Measurements from ENCODE around the gene TTLL12. TPM values are rescaled to one million over a fixed set of nuclear protein-coding genes. Genes with fewer than 3 reads are reported as not detected.

The TTLL12 gene
- total RNA-seq, 1 experiment from 2014 or later, result 61.7 TPM

DNA sequence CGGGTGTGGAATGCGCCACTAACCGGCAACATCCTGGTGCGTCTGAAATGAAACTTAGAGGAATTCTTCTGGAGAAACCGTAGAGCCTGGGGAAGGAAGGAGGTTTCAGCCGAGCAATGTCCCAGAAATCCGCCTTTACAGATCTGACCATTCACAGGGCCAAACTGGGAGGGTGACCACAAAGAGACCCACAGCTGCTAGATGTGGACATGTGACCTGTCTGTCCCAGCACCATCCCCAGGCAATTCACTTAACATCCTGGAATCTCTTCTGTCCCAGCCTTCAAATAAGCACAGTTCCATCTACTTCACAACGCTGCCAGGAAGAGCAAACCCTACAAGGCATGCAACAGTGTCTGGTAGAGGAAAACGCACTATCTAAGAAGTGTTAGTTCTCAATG is 53.5 kb downstream of the TTLL12 start:
- Histone ChIP-seq H3K27me3 (no peaks in the 10 kb centered on the region), H3K9me3 (no peaks in the 10 kb centered on the region), H3K4me3 (no peak overlapping the region), H3K36me3 (peaks cover 34% of the 10 kb centered on the region)
- DNase-seq, result no peak

DNA sequence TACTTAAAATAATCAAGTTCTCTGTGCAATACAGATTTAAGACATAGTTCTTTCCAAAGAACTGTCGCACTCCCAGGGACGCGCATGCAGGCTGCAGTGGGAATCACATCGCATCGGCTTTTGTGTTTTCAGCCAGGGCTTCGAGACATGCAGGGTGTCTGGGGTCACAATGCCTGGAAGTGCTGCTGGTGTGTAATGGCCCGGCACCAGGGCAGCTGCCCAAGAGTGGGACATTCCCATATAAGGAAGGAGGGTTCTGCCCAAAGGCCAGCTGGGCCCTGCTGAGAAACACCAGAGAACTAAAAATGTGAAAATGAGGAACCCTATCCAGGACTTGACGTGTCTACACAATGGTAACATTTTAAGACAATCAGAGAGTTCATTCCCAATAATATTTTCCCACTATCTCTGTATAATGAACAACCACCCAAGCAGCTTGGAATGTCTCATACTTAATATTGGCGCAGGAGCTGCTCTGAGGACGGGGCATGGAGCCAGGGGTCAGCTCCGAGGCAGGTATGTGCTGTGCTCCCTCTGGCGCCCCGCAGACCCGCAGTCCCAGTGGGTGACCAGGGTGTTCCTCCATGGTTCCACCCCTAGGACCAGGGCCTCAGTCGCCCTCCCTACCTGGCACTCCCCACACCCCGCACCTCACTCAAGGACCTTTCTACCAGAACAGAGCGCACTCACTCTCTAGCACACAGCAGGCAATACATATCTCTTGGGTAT is 55.0 kb downstream of the TTLL12 start:
- Histone ChIP-seq H3K9me3 (no peaks in the 10 kb centered on the region), H3K27me3 (no peaks in the 10 kb centered on the region), H3K36me3 (peaks cover 25% of the 10 kb centered on the region), H3K4me3 (no peak overlapping the region)
- no peak for DNase-seq

DNA sequence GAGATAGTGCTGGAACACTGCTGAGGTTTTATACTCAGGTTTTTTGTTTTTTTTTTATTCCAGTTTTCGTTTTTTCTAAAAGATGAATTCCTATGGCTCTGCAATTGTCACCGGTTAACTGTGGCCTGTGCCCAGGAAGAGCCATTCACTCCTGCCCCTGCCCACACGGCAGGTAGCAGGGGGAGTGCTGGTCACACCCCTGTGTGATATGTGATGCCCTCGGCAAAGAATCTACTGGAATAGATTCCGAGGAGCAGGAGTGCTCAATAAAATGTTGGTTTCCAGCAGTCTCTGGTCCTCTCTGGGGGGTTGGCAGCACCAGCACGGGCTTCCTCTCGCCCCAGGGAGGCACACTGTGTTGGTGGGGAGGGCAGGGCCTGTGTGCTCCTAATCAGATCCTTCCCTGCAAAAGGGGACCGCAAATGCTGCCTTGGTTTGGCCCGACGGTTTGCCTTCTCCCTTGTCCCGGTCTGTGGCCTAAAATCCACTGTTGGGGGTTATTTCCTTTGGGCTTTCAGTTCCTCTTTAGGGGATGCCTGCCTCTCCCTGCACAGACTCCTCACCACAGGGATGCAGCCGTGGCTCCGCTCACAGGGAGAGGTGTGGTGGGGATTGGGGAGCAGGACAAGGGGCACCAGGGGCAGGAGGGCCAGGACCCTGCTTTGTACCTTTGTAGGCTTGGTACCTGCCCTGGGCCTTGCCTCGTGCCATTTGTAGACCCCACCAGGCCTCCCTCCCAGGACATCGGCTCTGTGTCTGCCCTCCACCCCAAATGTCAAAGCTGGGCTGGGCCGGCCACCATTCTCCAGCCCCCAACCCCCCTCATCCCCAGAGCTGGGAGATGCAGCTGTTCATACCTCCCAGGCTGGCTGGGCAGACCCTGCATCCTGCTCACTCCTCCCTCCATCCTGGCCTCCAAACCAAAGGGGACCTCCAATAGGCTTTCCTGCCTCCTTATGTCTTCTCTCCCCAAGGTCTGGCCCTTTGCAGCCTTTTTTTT is 57.2 kb downstream of the TTLL12 start:
- peaks cover 12% of the 10 kb centered on the region for H3K36me3 ChIP-seq
- no peaks in the 10 kb centered on the region for H3K27me3 ChIP-seq
- DNase-seq, result no peak
- H3K4me3 ChIP-seq, result no peak overlapping the region
- no peaks in the 10 kb centered on the region for H3K9me3 ChIP-seq

DNA sequence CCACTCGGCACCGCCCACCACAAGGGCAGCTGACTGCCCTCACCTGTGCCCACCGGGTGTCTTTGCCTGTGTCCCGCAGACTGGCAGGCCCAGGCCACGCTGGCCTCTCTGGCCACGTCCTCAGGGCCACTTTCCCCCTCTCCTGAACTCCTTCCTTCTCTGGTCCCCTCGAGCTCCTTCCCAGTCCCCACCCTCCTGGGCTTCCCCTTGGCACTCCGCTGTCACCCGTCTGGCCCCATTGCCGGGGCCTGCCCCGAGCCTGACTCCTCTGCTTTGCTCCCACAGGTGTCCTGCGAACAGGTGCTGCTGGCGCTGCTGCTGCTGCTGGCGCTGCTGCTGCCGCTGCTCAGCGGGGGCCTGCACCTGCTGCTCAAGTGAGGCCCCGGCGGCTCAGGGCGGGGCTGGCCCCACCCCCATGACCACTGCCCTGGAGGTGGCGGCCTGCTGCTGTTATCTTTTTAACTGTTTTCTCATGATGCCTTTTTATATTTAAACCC is 58.0 kb downstream of the TTLL12 start:
- no peak for DNase-seq
- Histone ChIP-seq H3K9me3 (no peaks in the 10 kb centered on the region), H3K36me3 (peaks cover 5% of the 10 kb centered on the region; the same call in 1 of the 2 replicates), H3K27me3 (no peaks in the 10 kb centered on the region), H3K4me3 (no peak overlapping the region)

DNA sequence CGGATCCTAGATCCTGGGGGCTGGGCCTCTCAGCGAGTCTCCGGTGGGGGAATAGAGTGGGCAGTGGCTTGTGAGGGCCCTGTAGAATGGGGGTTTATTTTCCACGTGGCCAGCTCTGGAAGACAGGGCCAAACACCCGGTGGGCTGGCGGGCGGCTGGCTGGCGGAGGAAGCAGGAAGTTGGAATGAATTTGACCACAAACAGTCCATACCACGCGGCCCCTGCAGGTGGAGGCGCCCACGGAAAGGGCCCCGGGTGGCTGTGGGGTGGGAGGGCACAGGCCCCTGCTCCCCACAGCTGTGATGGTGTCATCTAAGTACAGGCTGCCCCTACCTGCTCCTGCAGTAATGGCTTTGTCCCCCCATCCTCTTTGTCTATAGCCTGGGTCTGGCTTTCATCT is 58.8 kb downstream of the TTLL12 start:
- DNase-seq, result no peak

DNA sequence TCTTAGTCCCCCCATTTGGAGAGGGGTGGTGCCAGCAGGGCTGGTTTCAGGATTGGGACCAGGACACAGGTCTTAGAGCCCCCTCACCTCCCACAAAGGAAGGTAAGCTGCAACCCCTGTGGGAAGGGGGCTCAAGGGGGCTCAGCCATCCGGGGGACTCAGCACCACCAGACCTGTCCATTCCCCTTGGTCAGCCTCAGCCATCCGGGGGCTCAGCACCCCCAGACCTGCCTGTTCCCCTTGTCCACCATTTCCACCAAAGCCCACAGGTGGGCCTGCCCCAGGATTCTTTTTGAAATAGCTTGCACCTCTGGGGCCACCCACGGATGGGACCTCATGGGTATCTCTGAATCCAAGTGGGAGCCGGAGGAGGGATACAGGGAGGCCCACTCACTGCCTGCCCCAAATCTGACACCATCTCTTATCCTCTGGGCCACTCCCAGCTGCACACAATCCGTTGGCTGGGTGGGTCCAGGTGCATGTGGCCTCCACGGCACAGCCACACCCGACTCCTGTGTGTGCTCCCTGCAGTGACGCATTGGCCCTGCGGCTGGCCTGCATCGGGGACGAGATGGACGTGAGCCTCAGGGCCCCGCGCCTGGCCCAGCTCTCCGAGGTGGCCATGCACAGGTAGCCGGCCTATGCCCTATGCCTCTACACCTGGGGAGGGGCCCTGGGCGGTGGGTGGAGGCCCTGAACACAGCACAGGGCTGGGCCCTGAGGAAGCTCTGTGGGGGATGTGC is 59.6 kb downstream of the TTLL12 start:
- no peak overlapping the region for H3K4me3 ChIP-seq
- no peak for DNase-seq
- H3K36me3 ChIP-seq, result no peaks in the 10 kb centered on the region; the same call in 1 of the 2 replicates
- no peaks in the 10 kb centered on the region for H3K9me3 ChIP-seq
- H3K27me3 ChIP-seq, result no peaks in the 10 kb centered on the region

More for the DNA sequence above, 58.8 kb downstream of the TTLL12 start:
- Histone ChIP-seq H3K36me3 (peaks cover 5% of the 10 kb centered on the region; the same call in 1 of the 2 replicates), H3K9me3 (no peaks in the 10 kb centered on the region), H3K4me3 (no peak overlapping the region), H3K27me3 (no peaks in the 10 kb centered on the region)

DNA sequence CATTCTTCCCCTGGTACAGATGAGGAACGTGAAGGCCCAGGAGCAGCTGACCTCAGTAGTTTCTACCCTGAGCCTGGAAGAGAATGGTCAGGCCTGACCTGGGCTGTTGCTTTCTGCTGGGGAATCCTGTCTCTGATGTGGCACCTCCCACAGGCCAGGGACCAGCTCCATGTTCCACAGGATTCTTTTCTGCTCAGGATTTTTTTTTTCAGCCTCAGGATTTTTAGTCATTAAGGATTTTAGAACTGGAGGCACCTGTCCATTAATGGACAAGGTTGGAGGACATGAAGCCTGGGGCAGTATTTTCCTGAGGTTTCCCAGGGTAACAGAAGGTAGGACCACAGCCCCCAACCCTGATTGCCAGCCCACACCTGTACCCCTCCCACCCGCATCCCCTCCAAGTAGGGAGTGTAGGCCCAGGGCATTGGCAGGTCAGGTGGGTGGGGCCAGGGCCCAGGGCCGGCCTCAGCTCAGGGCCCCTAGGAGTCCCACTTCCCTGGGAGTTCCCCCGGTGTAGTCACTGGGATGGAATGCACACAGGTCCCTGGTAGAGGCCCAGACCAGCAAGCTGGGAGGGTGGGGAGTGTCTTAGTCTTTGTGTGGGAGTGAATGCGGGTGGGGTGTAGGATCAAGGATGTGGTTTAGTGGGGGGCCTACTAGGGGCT is 60.3 kb downstream of the TTLL12 start:
- no peaks in the 10 kb centered on the region for H3K27me3 ChIP-seq
- peak; percentile 80 for DNase-seq
- no peaks in the 10 kb centered on the region for H3K9me3 ChIP-seq
- no peak overlapping the region for H3K4me3 ChIP-seq
- no peaks in the 10 kb centered on the region; the same call in 1 of the 2 replicates for H3K36me3 ChIP-seq

DNA sequence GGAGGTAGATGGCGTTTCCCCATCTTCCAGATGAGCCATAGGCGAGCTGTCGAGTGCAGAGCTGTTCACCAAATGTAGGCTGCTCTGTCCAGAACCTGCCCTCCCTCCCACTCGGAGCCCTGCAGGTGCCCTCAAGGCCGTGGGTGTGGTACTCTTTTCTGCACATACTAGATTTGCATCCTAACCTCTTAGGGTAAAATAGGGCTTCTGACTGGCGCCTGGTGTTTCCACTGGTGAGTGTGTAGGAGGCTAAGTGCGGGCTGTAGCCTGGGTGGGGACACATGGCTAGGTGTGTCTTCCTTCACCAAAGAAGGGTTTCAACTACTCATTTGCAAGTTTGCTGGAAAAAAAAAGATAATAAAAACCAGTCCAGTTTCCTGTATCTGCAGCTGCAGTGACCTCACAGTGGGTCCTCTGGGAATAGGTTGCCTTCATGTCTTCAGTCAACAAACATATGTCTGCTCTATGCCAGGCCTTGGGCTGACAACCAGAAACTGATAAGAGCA is 67.9 kb downstream of the TTLL12 start:
- no peaks in the 10 kb centered on the region for H3K9me3 ChIP-seq
- H3K36me3 ChIP-seq, result no peaks in the 10 kb centered on the region
- H3K4me3 ChIP-seq, result no peak overlapping the region
- no peak for DNase-seq
- H3K27me3 ChIP-seq, result no peaks in the 10 kb centered on the region

DNA sequence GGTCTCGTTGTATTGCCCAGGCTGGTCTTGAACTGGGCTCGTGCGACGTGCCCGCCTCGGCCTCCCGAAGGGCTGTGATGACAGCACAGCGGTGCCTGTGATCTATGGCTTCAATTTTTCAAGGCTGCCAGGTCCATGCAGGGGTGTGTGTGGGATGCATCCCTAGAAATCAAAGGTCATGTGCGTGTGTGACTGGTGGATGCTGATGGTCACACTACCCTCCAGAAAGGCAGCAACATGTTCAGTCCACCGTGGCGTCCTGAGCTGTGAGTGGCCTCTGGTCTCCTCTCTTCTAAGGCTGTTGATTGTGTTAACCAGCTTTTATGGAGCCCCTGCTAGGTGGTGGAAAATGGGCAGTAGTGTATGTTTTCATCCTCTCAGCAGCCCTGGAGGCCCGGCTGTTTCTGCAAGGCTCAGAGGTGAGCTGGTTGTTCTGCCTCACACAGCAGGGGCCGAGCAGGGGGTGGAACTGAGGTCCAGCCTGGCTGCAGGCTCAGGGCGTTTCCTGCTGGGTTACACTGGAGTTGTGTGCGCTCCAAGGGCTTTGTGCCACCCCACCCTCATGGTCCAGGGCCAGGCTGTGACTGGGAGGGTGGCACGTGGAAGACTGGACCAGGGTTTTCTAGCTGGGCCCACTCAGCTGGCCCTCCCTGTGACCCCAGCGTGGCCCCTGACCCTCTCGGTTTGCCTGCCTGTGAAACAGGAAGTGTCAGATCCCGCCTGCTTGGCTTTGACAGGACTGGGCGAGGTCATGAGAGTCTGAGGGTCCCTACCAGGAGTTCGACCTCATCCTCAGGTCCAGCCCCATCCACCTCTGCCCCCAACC is 68.7 kb downstream of the TTLL12 start:
- no peaks in the 10 kb centered on the region for H3K36me3 ChIP-seq
- no peak overlapping the region for H3K4me3 ChIP-seq
- H3K27me3 ChIP-seq, result no peaks in the 10 kb centered on the region
- H3K9me3 ChIP-seq, result no peaks in the 10 kb centered on the region
- no peak for DNase-seq

DNA sequence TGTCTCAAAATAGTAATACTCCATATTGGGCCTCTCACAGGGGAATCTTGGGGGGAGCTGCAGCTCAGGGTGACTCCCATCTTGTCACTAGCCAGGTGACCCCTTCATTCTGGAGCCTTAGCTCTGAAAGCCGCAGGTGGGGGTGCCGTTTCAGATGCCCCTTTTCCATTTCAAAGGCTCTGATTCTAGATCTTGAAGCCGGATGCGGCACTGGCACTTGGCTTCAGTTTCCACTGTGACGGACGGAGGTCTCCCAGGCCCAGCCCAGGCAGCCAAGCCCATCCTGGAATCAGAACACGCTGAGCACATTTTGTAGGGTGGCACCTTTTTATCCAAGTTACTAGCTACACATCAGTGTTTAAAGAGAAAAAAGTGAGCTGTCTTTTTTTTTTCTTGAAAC is 70.0 kb downstream of the TTLL12 start:
- DNase-seq, result no peak
- no peaks in the 10 kb centered on the region for H3K36me3 ChIP-seq

More for the DNA sequence above, 70.0 kb downstream of the TTLL12 start:
- no peak overlapping the region for H3K4me3 ChIP-seq
- no peaks in the 10 kb centered on the region for H3K9me3 ChIP-seq
- no peaks in the 10 kb centered on the region for H3K27me3 ChIP-seq

Other genes with a start within 250 kb of the TTLL12 start
- gene PACSIN2, start 172.0 kb downstream of the TTLL12 start, total RNA-seq (2014; rRNA removed; shearing (Covaris generic); ENCODE audit: low replicate concordance), result 45.4 and 46.2 TPM in 2 replicates
- 4.9 and 9.2 TPM in 2 replicates for gene TTLL1, start 97.7 kb downstream of the TTLL12 start, total RNA-seq (2014; rRNA removed; shearing (Covaris generic); ENCODE audit: low replicate concordance)
- gene BIK, start 76.4 kb downstream of the TTLL12 start, total RNA-seq (2014; rRNA removed; shearing (Covaris generic); ENCODE audit: low replicate concordance), result 0.10 TPM in 1 of 2 replicates, not detected in the other
- 7.9 and 19.0 TPM in 2 replicates for gene MCAT, start 43.7 kb downstream of the TTLL12 start, total RNA-seq (2014; rRNA removed; shearing (Covaris generic); ENCODE audit: low replicate concordance)
- 465 and 558 TPM in 2 replicates for gene TSPO, start 35.6 kb downstream of the TTLL12 start, total RNA-seq (2014; rRNA removed; shearing (Covaris generic); ENCODE audit: low replicate concordance)
- gene SCUBE1, start 156.2 kb upstream of the TTLL12 start, total RNA-seq (2014; rRNA removed; shearing (Covaris generic); ENCODE audit: low replicate concordance), result 0.05 and 0.16 TPM in 2 replicates
- gene MPPED1, start 224.9 kb upstream of the TTLL12 start, total RNA-seq (2014; rRNA removed; shearing (Covaris generic); ENCODE audit: low replicate concordance), result not detected in 2 replicates